HG03064 (cell line): ENCODE results near the gene CCND2.

ENCODE experiments used
- ATAC-seq: cut with Tn5 transposase; IDR thresholded peaks from one replicate; pipeline ENCODE4 v1.9.1; 2021; ENCODE audit warnings: low read depth; ENCODE audit not compliant: unreplicated experiment

CCND2 gene

GRCh38 chr12:4256043-4256826 is 17.3 kb upstream of the CCND2 start:
- no peak for ATAC-seq

GRCh38 chr12:4257442-4257841 is 16.1 kb upstream of the CCND2 start:
- no peak for ATAC-seq

- no peak for ATAC-seq
Measured at GRCh38 chr12:4259099-4259498, 14.5 kb upstream of the CCND2 start.

- no peak for ATAC-seq
Measured at GRCh38 chr12:4261655-4262054, 11.9 kb upstream of the CCND2 start.

DNA sequence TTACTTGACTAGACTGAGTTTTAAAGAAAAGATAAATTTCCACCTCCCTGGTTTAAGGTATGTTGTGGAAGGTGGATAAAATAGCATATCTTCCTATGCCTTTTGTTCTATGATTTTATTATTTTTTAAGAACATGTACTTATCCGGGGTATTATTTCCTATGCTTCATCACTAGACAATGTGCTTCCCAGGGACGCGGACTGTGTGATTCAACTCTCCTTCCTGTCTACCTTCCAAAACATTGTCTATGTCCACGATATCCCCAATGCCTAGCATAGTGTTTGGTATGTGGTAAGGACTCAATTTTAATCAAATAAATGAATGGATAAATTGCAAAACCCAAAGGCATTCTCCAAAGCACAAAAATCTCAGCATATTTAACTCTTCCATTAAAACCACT is 8.3 kb upstream of the CCND2 start:
- no peak for ATAC-seq

DNA sequence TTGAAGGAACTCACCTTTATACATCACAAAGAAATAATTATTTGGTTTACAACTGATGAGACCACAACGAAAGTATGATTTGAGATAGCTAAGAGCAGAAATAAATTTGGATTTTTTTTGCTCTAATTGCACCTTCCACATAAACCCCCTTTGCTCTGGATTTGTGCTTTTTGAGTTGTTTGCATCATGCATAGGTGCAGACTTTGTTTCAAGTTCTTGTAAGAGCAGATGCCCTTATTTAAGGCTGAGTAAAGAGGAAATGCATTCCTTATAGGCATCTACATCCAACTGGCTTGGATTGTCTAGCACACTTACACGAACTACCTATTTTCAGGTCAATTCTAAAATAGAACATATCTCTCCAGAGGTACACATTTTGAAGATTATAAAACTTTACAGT is 6.6 kb upstream of the CCND2 start:
- ATAC-seq: no peak

DNA sequence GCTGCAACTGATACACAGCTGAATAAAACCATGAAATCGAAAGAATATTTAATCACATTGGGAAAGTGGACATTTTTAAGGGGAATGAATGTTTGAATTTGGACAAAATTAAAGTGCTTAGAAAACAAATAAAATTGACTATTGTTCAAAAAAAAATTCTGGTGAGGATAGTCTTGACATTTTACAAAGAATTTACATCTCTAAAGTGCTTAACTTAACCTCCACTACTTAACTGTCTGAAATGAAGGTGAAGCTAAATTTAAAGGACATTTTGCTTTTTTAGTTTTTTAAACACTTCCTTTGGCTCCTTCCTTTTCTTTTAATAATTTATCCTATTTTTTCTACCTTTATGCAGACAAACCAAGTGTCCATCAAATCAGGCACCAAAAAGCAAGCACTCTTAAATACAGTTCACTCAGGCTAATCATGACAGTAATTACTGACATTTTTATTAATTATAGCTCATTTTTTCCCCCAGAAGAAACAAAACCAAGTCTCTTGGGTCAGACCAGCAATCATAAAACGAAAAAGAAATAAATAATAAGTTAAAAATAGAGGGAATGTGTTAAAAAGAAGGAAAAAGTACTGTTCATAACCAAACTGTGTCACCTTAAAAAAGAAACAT is 5.7 kb upstream of the CCND2 start:
- no peak for ATAC-seq

GRCh38 chr12:4268329-4269181 is 5.0 kb upstream of the CCND2 start:
- ATAC-seq: no peak

DNA sequence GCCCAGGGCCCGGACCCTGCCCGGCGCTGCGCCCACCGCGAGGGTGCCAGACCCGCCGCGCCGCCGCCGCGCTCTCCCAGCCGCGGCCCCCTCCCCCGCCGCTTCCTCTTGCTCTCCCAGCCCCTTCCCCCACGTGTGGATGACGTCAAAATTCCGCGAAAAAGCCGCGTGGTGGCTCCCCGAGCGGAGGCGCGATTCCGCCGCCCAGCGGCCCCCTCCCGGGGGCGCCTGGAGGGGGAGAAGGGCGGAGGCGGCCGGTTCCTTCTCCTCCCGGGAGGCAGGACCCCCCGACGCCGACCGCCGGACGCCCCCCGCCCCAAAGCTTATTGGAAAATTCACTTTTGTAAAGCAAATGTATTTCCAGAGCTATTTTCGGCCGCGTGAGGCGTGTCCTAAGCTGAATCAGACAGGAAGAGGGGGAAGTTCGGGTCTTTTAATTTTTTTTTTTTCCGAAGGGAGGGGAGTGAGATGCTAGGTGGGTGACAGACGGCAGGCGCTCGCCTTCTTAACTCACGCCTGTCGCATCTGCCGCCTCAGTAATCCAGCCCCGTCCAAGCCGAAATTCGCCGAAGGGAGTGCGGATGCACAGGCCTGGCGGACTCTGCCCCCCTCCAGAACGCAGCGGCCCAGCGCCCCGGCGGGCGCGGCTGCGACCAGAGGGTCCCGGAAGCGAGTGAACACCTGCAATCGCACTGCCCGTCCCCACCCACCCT is 4.1 kb upstream of the CCND2 start:
- ATAC-seq: no peak

DNA sequence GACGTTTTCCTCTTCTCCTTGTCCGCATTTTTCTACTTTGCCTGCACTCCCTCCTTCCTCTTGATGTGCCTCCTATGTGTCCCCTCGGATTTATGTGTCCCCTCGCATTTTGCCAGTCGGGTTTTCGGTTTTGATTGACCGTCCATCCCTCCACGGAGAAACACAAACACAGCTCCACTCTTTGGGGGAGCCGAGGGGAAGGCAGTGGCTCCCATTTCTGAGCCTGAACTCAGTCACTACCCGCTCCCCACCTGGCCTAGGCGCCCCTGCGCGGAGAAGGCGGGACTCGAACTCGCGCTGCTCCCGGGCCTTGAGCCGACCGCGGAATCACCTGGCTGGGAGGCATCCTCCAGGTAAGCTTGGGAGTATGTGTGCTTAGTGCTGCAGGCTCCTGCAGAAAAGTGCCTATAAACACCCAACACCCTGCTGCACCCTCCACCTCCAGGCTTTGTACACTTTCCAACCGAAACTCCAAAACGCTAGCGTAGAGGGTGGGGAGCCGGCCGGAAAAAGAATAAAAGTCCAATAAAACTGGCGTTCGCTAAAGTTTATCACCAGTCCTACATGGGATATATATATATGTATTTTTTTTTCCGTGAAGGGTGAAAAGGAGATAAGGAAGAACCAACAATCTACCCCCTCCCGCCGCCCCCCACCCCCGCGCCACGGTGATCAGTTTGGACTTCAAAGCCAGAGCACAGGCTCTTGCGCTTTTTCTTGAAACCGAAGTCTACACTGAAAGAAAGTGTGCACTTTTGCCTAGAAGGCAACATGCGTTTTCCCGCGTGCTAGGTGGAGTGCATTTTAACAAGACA is 3.3 kb upstream of the CCND2 start:
- no peak for ATAC-seq

GRCh38 chr12:4270831-4271716 is 2.5 kb upstream of the CCND2 start:
- ATAC-seq: no peak

DNA sequence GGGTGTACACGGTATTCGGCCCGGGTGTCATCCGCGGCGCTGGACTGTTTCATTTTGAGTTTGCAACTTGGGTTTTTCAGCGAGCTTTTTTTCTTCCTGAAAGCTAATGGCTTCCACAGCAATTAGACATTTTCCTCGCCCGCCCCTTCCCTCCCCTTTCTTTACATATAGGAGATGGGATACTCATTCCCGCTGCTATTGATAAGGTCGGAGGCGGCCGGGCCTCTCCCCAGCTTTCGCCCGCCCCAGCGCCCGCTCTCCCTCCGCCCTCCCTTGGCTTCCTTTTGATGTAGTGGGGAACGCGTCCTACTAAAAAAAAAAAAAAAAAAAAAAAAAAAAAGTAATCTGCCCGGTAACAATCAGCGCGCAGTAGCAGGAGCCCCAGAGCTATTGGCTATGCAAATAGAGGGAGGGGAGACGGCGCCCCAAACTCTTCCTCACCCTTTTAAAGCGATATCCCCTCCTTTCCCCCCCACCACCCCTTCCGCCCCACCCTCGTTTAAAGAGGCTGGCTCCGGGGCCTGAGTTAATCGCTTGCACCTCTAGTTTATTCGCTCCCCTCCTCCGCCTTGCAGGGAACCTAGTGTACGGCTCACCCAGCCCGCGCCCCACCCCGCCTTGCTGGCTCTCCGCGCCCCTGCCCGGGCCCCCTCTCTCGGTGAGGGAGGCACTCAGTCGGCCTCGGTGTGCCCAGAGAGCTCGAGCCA is 1.7 kb upstream of the CCND2 start:
- ATAC-seq: no peak

DNA sequence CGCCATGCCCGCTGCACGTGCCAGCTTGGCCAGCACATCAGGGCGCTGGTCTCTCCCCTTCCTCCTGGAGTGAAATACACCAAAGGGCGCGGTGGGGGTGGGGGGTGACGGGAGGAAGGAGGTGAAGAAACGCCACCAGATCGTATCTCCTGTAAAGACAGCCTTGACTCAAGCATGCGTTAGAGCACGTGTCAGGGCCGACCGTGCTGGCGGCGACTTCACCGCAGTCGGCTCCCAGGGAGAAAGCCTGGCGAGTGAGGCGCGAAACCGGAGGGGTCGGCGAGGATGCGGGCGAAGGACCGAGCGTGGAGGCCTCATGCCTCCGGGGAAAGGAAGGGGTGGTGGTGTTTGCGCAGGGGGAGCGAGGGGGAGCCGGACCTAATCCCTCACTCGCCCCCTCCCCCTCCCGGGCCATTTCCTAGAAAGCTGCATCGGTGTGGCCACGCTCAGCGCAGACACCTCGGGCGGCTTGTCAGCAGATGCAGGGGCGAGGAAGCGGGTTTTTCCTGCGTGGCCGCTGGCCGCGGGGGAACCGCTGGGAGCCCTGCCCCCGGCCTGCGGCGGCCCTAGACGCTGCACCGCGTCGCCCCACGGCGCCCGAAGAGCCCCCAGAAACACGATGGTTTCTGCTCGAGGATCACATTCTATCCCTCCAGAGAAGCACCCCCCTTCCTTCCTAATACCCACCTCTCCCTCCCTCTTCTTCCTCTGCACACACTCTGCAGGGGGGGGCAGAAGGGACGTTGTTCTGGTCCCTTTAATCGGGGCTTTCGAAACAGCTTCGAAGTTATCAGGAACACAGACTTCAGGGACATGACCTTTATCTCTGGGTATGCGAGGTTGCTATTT is 914 bp upstream of the CCND2 start:
- no peak for ATAC-seq

DNA sequence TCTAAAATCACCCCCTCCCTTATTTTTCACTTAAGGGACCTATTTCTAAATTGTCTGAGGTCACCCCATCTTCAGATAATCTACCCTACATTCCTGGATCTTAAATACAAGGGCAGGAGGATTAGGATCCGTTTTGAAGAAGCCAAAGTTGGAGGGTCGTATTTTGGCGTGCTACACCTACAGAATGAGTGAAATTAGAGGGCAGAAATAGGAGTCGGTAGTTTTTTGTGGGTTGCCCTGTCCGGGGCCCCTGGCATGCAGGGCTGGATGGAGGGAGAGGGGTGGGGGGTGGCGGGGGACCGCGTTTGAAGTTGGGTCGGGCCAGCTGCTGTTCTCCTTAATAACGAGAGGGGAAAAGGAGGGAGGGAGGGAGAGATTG is 300 bp upstream of the CCND2 start:
- no peak for ATAC-seq

GRCh38 chr12:4274396-4275015 is 944 bp downstream of the CCND2 start:
- no peak for ATAC-seq

DNA sequence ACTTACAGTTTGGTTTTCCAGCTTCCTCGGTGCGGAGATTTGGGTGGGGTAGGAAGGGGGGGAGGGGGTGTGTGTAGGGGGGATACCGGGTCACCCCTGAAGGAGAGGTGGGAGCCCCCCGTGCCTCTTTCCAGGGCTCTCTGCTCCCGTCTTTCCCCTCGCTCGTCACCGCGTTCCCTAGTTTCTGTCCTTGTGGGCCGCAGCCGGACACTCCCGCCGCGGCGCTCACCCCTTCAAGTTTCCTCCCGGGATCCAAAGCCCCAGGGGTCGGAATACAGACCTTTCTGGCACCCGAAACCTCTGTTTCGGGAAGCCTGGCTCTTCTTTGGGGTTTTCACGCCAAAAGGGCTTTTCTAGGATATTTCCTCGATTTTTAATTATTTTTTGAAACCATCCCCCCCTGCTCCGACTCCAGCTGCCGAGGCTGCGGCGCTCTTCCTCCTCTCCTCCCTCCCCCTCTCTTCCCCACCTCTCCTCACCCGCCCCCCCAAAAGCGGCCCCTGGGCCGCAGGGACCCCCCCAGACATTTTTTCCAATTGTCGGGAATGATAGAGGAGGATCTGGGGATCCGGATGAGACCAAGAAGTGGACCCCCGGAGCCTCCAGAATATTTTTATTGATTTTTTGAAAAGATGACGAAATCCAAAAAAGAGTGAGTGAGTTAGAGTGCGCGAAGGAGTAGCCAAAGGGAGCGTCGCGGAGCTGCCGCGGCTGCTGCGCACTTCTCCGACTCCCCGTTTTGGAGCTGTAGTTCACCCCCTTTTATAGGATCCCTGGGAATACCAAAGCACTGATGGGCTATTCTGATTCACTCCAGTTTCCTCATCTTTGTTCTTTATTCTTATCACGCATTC is 1.7 kb downstream of the CCND2 start:
- no peak for ATAC-seq
